ENCODE results near the gene ZNF672. TPM values are rescaled to one million over a fixed set of nuclear protein-coding genes. Genes with fewer than 3 reads are reported as not detected.

The ZNF672 gene
- total and polyA plus RNA-seq, 2 of the 4 experiments (the other 2 are of a cell fraction) = 6.6 to 12.6 TPM

GRCh38 chr1:248847181-248847955 lies 9.3 kb downstream of the ZNF672 start:
- intact Hi-C loops (cut with micrococcal nuclease) = no loop called here
- Histone ChIP-seq H3K9ac (ENCODE audit: low read depth, low read length) (no peak overlapping the region), H3K36me3 (ENCODE audit: control insufficient read depth, insufficient read depth, low read length) (peaks cover 56% of the 10 kb centered on the region), H2AK5ac (ENCODE audit: low read depth, low read length) (no peak overlapping the region), H4K8ac (ENCODE audit: low read depth in 2 of 2, low read length in 2 of 2) (no peak overlapping the region), H2BK5ac (ENCODE audit: low read depth, low read length, poor library complexity, severe bottlenecking) (no peak overlapping the region), H3K4me3 (ENCODE audit: insufficient read depth, low read depth, low read length) (no peak overlapping the region), H4K20me1 (ENCODE audit: insufficient read depth, low read length) (no peaks in the 10 kb centered on the region; the same call in 1 of the 2 replicates), H3K14ac (replicated peaks; ENCODE audit: low read depth, low read length) (no peak overlapping the region), H3K18ac (ENCODE audit: low read depth, low read length) (no peak overlapping the region), H3K27me3 (ENCODE audit: control insufficient read depth, insufficient read depth, low read length) (no peaks in the 10 kb centered on the region), H3K79me1 (ENCODE audit: low read depth in 1 of 2, low read length in 2 of 2) (peaks cover 25 to 26% of the 10 kb centered on the region in 2 experiments), H3K9me1 (ENCODE audit: insufficient read depth, low read length) (peaks cover 6% of the 10 kb centered on the region; the same call in 1 of the 2 replicates), H4K91ac (ENCODE audit: insufficient read depth, low read depth, low read length) (no peak overlapping the region), H2AK9ac (replicated peaks; ENCODE audit: low read depth, low read length, poor library complexity) (no peak overlapping the region), H3K27ac (ENCODE audit: insufficient read depth, low read length) (no peak overlapping the region), H3K4ac (ENCODE audit: low read depth, low read length) (no peak overlapping the region), H2BK15ac (ENCODE audit: low read depth, low read length) (no peak overlapping the region), H4K5ac (ENCODE audit: low read depth, low read length) (no peak overlapping the region), H3K4me1 (ENCODE audit: control insufficient read depth, insufficient read depth, low read length) (peaks cover under 1% of the 10 kb centered on the region), H2AFZ (replicated peaks; ENCODE audit: low read length, poor library complexity) (no peak overlapping the region), H2BK20ac (ENCODE audit: low read depth, low read length) (no peak overlapping the region), H2BK120ac (ENCODE audit: low read depth, low read length) (no peak overlapping the region), H3K56ac (ENCODE audit: extremely low read depth, insufficient read depth, low read length) (no peak overlapping the region), H3K4me2 (ENCODE audit: low read depth, low read length) (no peak overlapping the region), H3K23ac (ENCODE audit: low read depth, low read length) (no peak overlapping the region), H3K9me3 (ENCODE audit: control insufficient read depth, insufficient read depth, low read length) (no peaks in the 10 kb centered on the region)
- CTCF ChIA-PET = no interaction called here
- WGBS, 2 experiments (ENCODE audit: extremely low coverage in 2 of 2, insufficient read length in 1 of 2) = 92% methylated on average over 54 of the region's 76 CpGs; no CpG with 5 or more reads in 1 of the 2 experiments
- POLR2A ChIA-PET (ENCODE audit: unreplicated experiment) = no interaction called here
- dilution Hi-C loops (cut with HindIII; ENCODE audit: low sequenced_read_pairs, unreplicated experiment) = no loop called here
- no TSS peak for BruUV-seq (replicated peaks)
- ATAC-seq (ENCODE audit: low read depth) (no peak), DNase-seq (no peak)
- in situ Hi-C loops (cut with MboI; ENCODE audit: low sequenced_read_pairs) = no loop called here
- TF ChIP-seq MAFK (IDR thresholded peaks at IDR 0.05; ENCODE audit: low read depth, low read length) = no peak
- TF ChIP-seq BHLHE40 (IDR thresholded peaks at IDR 0.05; ENCODE audit: low read depth, low read length) = no peak
- no peak for TF ChIP-seq MAZ (IDR thresholded peaks at IDR 0.05; ENCODE audit: borderline replicate concordance, low read depth, low read length)
- TF ChIP-seq ELK1 (IDR thresholded peaks at IDR 0.05; ENCODE audit: borderline replicate concordance, low read depth, low read length) = no peak
- TF ChIP-seq CHD1 (IDR thresholded peaks at IDR 0.05; ENCODE audit: low read depth, low read length) = no peak
- TF ChIP-seq CTCF (conservative IDR thresholded peaks at IDR 0.05; ENCODE audit: low read depth, low read length) = no peak
- TF ChIP-seq USF2 (IDR thresholded peaks at IDR 0.05; ENCODE audit: low read depth, low read length) = no peak
- no peak for TF ChIP-seq SMC3 (IDR thresholded peaks at IDR 0.05; ENCODE audit: low read depth, low read length)

Data from IMR-90 (cell line).